OCI-LY7 (cell line): Measurements from ENCODE around the gene TIMM22. TPM values are rescaled to one million over a fixed set of nuclear protein-coding genes. Genes with fewer than 3 reads are reported as not detected.

Source experiments
- BruUV-seq: library from RNA; stranded (reverse); fragments of 400-500 nt; replicated peaks from 2 replicates; lab custom pipeline; 2021; lab: Mats Ljungman, UMichigan
- CTCF ChIA-PET: fragments of 300-600 bp; sonication (Branson Sonifier 250); formaldehyde crosslinking; loops from one replicate; lab custom pipeline; 2022; ENCODE audit warnings: antibody characterized with exemption; ENCODE audit not compliant: unreplicated experiment; lab: Charles Lee
- POLR2A ChIA-PET: fragments of 300-600 bp; sonication (Branson Sonifier 250); formaldehyde crosslinking; loops from one replicate; lab custom pipeline; 2022; ENCODE audit warnings: antibody characterized with exemption; lab: Charles Lee
- DNase-seq: peaks from one replicate; pipeline ENCODE4 v3.0.0-alpha.2; 2015; ENCODE audit warnings: low spot score
- H2AFZ ChIP-seq: fragments of 200-600 bp; sonication (generic), shearing (Covaris generic); 2 replicates; pipeline ENCODE4 v1.6.1; 2014; ENCODE audit warnings: mild to moderate bottlenecking, antibody characterized with exemption, low read length, moderate library complexity
- H3K27ac ChIP-seq: fragments of 200-600 bp; sonication (generic); 2 replicates; pipeline ENCODE4 v1.5.1; 2014; ENCODE audit warnings: mixed run types, low read depth, mild to moderate bottlenecking, moderate library complexity, low read length, inconsistent platforms; ENCODE audit not compliant: poor library complexity, severe bottlenecking
- H3K36me3 ChIP-seq: fragments of 200-600 bp; sonication (generic); 2 replicates; pipeline ENCODE4 v1.6.1; 2014; ENCODE audit warnings: mild to moderate bottlenecking, antibody characterized with exemption, low read length, moderate library complexity, mixed read lengths; ENCODE audit not compliant: insufficient read depth
- H3K4me1 ChIP-seq: fragments of 200-600 bp; sonication (generic); 2 replicates; pipeline ENCODE4 v1.5.1; 2014; ENCODE audit warnings: mild to moderate bottlenecking, low read length; ENCODE audit not compliant: insufficient read depth, poor library complexity, severe bottlenecking
- H3K4me2 ChIP-seq: fragments of 200-600 bp; sonication (generic); 2 replicates; pipeline ENCODE4 v1.6.1; 2014; ENCODE audit warnings: mild to moderate bottlenecking, low read length
- H3K4me3 ChIP-seq: fragments of 200-600 bp; sonication (generic); 2 replicates; pipeline ENCODE4 v1.5.1; 2014; ENCODE audit warnings: mild to moderate bottlenecking, low read depth, low read length; ENCODE audit not compliant: poor library complexity, severe bottlenecking
- H3K79me2 ChIP-seq: fragments of 200-600 bp; sonication (generic); 2 replicates; pipeline ENCODE4 v1.6.1; 2016; ENCODE audit warnings: low read depth, mild to moderate bottlenecking, low read length, moderate library complexity, mixed read lengths; ENCODE audit not compliant: insufficient read depth
- H3K9me2 ChIP-seq: fragments of 200-600 bp; sonication (generic); 2 replicates; pipeline ENCODE4 v1.6.1; 2016; ENCODE audit warnings: mild to moderate bottlenecking, low read length, mixed read lengths; ENCODE audit not compliant: insufficient read depth
- H3K9me3 ChIP-seq: fragments of 200-600 bp; sonication (generic); 2 replicates; pipeline ENCODE4 v1.6.1; 2014; ENCODE audit warnings: mild to moderate bottlenecking, mixed run types, low read length, mixed read lengths
- H4K20me1 ChIP-seq: fragments of 200-600 bp; sonication (generic); 2 replicates; pipeline ENCODE4 v1.6.1; 2014; ENCODE audit warnings: mild to moderate bottlenecking, antibody characterized with exemption, low read length, moderate library complexity, mixed read lengths; ENCODE audit not compliant: insufficient read depth
- CTCF ChIP-seq: fragments of 200-600 bp; sonication (generic); conservative IDR thresholded peaks from 2 replicates; pipeline ENCODE4 v1.5.1; 2014; ENCODE audit warnings: mild to moderate bottlenecking, antibody characterized with exemption, low read length, moderate library complexity, mixed read lengths
- EZH2phosphoT487 ChIP-seq: fragments of 200-600 bp; sonication (generic); IDR thresholded peaks from 2 replicates; pipeline ENCODE4 v1.6.1; 2018; ENCODE audit warnings: low read depth, borderline replicate concordance, mild to moderate bottlenecking, mixed run types, antibody characterized with exemption, low read length, moderate library complexity, mixed read lengths
- intact Hi-C: fragments of 100-400 bp; cut with micrococcal nuclease; formaldehyde crosslinking; loops from one replicate; pipeline ENCODE4 v1.10.0; 2022; ENCODE audit not compliant: unreplicated experiment
- total RNA-seq, 2 experiments: library from RNA; depleted of rRNA in 1 of 2; stranded (reverse); fragments of >200 nt in 1 of 2; shearing (Covaris generic) in 1 of 2; gene quantifications; 2 replicates each; pipeline ENCODE4 v1.2.3, GENCODE V29; 2014 to 2022

Gene TIMM22
- total RNA-seq, 2 experiments from 2014 or later: 13.8 to 15.7 TPM

GRCh38 chr17:1040216-1040600 is 43.3 kb downstream of the TIMM22 start:
- Histone ChIP-seq H3K9me3 (no peaks in the 10 kb centered on the region), H3K36me3 (peaks cover 79% of the 10 kb centered on the region), H3K4me3 (no peak overlapping the region), H3K4me2 (no peak overlapping the region), H3K79me2 (no peaks in the 10 kb centered on the region), H2AFZ (no peak overlapping the region), H3K27ac (no peak overlapping the region), H3K4me1 (no peaks in the 10 kb centered on the region), H3K9me2 (no peaks in the 10 kb centered on the region), H4K20me1 (no peaks in the 10 kb centered on the region)
- ChIA-PET POLR2A (no interaction called here), CTCF (no interaction called here)
- no TSS peak for BruUV-seq
- TF ChIP-seq EZH2phosphoT487: no peak
- no peak for TF ChIP-seq CTCF
- intact Hi-C loops: no loop called here
- no peak for DNase-seq

GRCh38 chr17:1041746-1042145 is 44.8 kb downstream of the TIMM22 start:
- POLR2A ChIA-PET: no interaction called here
- Histone ChIP-seq H2AFZ (no peak overlapping the region), H3K4me1 (no peaks in the 10 kb centered on the region), H3K9me3 (no peaks in the 10 kb centered on the region), H3K27ac (no peak overlapping the region), H4K20me1 (no peaks in the 10 kb centered on the region), H3K4me2 (no peak overlapping the region), H3K79me2 (no peaks in the 10 kb centered on the region), H3K9me2 (no peaks in the 10 kb centered on the region), H3K36me3 (peaks cover 81% of the 10 kb centered on the region), H3K4me3 (no peak overlapping the region)
- BruUV-seq: no TSS peak
- intact Hi-C loops: no loop called here
- TF ChIP-seq CTCF (no peak), EZH2phosphoT487 (no peak)
- DNase-seq: no peak
- CTCF ChIA-PET: no interaction called here

- ChIA-PET POLR2A (no interaction called here), CTCF (no interaction called here)
- no peak overlapping the region for H3K4me3 ChIP-seq
- no peaks in the 10 kb centered on the region for H3K9me2 ChIP-seq
- H3K79me2 ChIP-seq: no peaks in the 10 kb centered on the region
- no peak overlapping the region for H3K4me2 ChIP-seq
- no peaks in the 10 kb centered on the region for H4K20me1 ChIP-seq
- H3K9me3 ChIP-seq: no peaks in the 10 kb centered on the region
- TF ChIP-seq CTCF (no peak), EZH2phosphoT487 (no peak)
- no peak overlapping the region for H3K27ac ChIP-seq
- no peaks in the 10 kb centered on the region for H3K4me1 ChIP-seq
- H2AFZ ChIP-seq: no peak overlapping the region
- intact Hi-C loops: no loop called here
- no peak for DNase-seq
- H3K36me3 ChIP-seq: peaks cover 81% of the 10 kb centered on the region
- BruUV-seq: no TSS peak
Observed at GRCh38 chr17:1042486-1042885, 45.6 kb downstream of the TIMM22 start.
